Measurements from ENCODE around the gene IL12RB2.

IL12RB2 gene

GRCh38 chr1:67270541-67270940 lies 37.1 kb upstream of the IL12RB2 start:
- H3K4me3 ChIP-seq (ENCODE audit: low read depth, low read length), result no peak overlapping the region
- no peak for DNase-seq (ENCODE audit: low read depth, low spot score)
- POLR2A ChIA-PET, result no interaction called here
- TF ChIP-seq CTCF (IDR thresholded peaks at IDR 0.05; ENCODE audit: insufficient read depth, low read length, missing control alignments), result no peak
- CTCF ChIA-PET, result no interaction called here

GRCh38 chr1:67273591-67273990 lies 34.1 kb upstream of the IL12RB2 start:
- ChIA-PET CTCF (no interaction called here), POLR2A (no interaction called here)
- DNase-seq (ENCODE audit: low read depth, low spot score), result no peak
- no peak for TF ChIP-seq CTCF (IDR thresholded peaks at IDR 0.05; ENCODE audit: insufficient read depth, low read length, missing control alignments)
- H3K4me3 ChIP-seq (ENCODE audit: low read depth, low read length), result no peak overlapping the region

GRCh38 chr1:67274623-67275325 lies 32.9 kb upstream of the IL12RB2 start:
- POLR2A ChIA-PET, result no interaction called here
- no peak for DNase-seq (ENCODE audit: low read depth, low spot score)

GRCh38 chr1:67280696-67281095 lies 27.0 kb upstream of the IL12RB2 start:
- POLR2A ChIA-PET, result no interaction called here
- CTCF ChIA-PET, result no interaction called here
- DNase-seq (ENCODE audit: low read depth, low spot score), result no peak
- H3K4me3 ChIP-seq (ENCODE audit: low read depth, low read length), result no peak overlapping the region
- TF ChIP-seq CTCF (IDR thresholded peaks at IDR 0.05; ENCODE audit: insufficient read depth, low read length, missing control alignments), result no peak

More at GRCh38 chr1:67274623-67275325, 32.9 kb upstream of the IL12RB2 start:
- H3K4me3 ChIP-seq (ENCODE audit: low read depth, low read length), result no peak overlapping the region
- no peak for TF ChIP-seq CTCF (IDR thresholded peaks at IDR 0.05; ENCODE audit: insufficient read depth, low read length, missing control alignments)
- CTCF ChIA-PET, result no interaction called here

GRCh38 chr1:67281244-67281643 lies 26.4 kb upstream of the IL12RB2 start:
- no peak overlapping the region for H3K4me3 ChIP-seq (ENCODE audit: low read depth, low read length)
- no peak for TF ChIP-seq CTCF (IDR thresholded peaks at IDR 0.05; ENCODE audit: insufficient read depth, low read length, missing control alignments)
- ChIA-PET CTCF (no interaction called here), POLR2A (no interaction called here)
- DNase-seq (ENCODE audit: low read depth, low spot score), result no peak

- H3K4me3 ChIP-seq (ENCODE audit: low read depth, low read length), result no peak overlapping the region
- no peak for TF ChIP-seq CTCF (IDR thresholded peaks at IDR 0.05; ENCODE audit: insufficient read depth, low read length, missing control alignments)
- CTCF ChIA-PET, result interaction anchor here (0.6 kb wide), 1 partner anchor 146 kb away, joined by 3 read pairs; no protein-coding TSS in a partner anchor
- DNase-seq (ENCODE audit: low read depth, low spot score), result no peak
- POLR2A ChIA-PET, result no interaction called here
Measured at GRCh38 chr1:67285780-67286488, 21.7 kb upstream of the IL12RB2 start.

All from AG04449 (cell line).